Skeletal muscle tissue (tissue), 4 donors: Measurements from ENCODE around the gene OR6N1. TPM values are rescaled to one million over a fixed set of nuclear protein-coding genes. Genes with fewer than 3 reads are reported as not detected.

Experiments
- H3K27ac ChIP-seq: one replicate; pipeline ENCODE4 v1.7.0; 2013; ENCODE audit warnings: mild to moderate bottlenecking, low read depth, low read length, inconsistent platforms
- H3K27me3 ChIP-seq, 3 donors: one replicate each; pipeline ENCODE4 v1.7.0; 2013; ENCODE audit warnings: low read length in 3 of 3; ENCODE audit not compliant: control insufficient read depth in 3 of 3, insufficient read depth in 3 of 3
- H3K36me3 ChIP-seq, 3 donors: one replicate each; pipeline ENCODE4 v1.7.0; 2013; ENCODE audit warnings: low read length in 3 of 3; ENCODE audit not compliant: control insufficient read depth in 3 of 3, insufficient read depth in 3 of 3
- H3K4me1 ChIP-seq, 3 donors: one replicate each; pipeline ENCODE4 v1.7.0; 2013; ENCODE audit warnings: low read length in 3 of 3, mild to moderate bottlenecking in 3 of 3; ENCODE audit not compliant: control insufficient read depth in 3 of 3, insufficient read depth in 3 of 3
- H3K4me3 ChIP-seq, 3 donors: one replicate each; pipeline ENCODE4 v1.7.0; 2013; ENCODE audit warnings: low read length in 3 of 3
- H3K9ac ChIP-seq, 3 donors: one replicate each; pipeline ENCODE4 v1.7.0; 2013; ENCODE audit warnings: low read length in 3 of 3, mild to moderate bottlenecking in 3 of 3, moderate library complexity in 2 of 3, low read depth in 1 of 3
- H3K9me3 ChIP-seq, 3 donors: one replicate each; pipeline ENCODE4 v1.7.0; 2013; ENCODE audit warnings: low read length in 3 of 3; ENCODE audit not compliant: control insufficient read depth in 3 of 3
- total RNA-seq: library from RNA; depleted of rRNA; stranded (reverse); fragments of >200 nt; gene quantifications from one replicate; pipeline ENCODE4 v1.2.3, GENCODE V29; 2014
- donor health status: Osteomylitis.

Gene OR6N1
- total RNA-seq, 1 donor from 2014 or later: not detected

- Histone ChIP-seq H3K27me3 (no peaks in the 10 kb centered on the region), H3K4me3 (no peak within 1 kb of the TSS), H3K36me3 (no peaks in the 10 kb centered on the region), H3K4me1 (no peaks in the 10 kb centered on the region), H3K9me3 (no peaks in the 10 kb centered on the region), H3K27ac (no peak within 1 kb of the TSS), H3K9ac (no peak within 1 kb of the TSS)
Observed at GRCh38 chr1:158781104-158781503, 9.1 kb upstream of the OR6N1 start, which contains the start of gene OR6N2. Gene OR6N2, minus strand, starts transcription at chr1:158781204. Its CDS starts 3,569 bp downstream, at chr1:158777635.

- no peaks in the 10 kb centered on the region for H3K27me3 ChIP-seq
- H3K9me3 ChIP-seq: no peaks in the 10 kb centered on the region
- no peak within 1 kb of the TSS for H3K27ac ChIP-seq
- H3K4me3 ChIP-seq: no peak within 1 kb of the TSS
- H3K9ac ChIP-seq: no peak within 1 kb of the TSS
- H3K4me1 ChIP-seq: no peaks in the 10 kb centered on the region
- no peaks in the 10 kb centered on the region for H3K36me3 ChIP-seq
Observed at GRCh38 chr1:158754420-158754819, 17.6 kb downstream of the OR6N1 start, which contains the start of gene OR6K6. Gene OR6K6, plus strand, starts transcription at chr1:158754720. Its CDS starts 168 bp downstream, at chr1:158754888.

- Histone ChIP-seq H3K9ac (no peak overlapping the region), H3K36me3 (no peaks in the 10 kb centered on the region), H3K27ac (no peak overlapping the region), H3K9me3 (no peaks in the 10 kb centered on the region), H3K4me3 (no peak overlapping the region), H3K27me3 (no peaks in the 10 kb centered on the region), H3K4me1 (no peaks in the 10 kb centered on the region)
Observed at GRCh38 chr1:158752155-158752712, 19.8 kb downstream of the OR6N1 start.

GRCh38 chr1:158735848-158736247, 36.1 kb downstream of the OR6N1 start:
- no peak overlapping the region for H3K9ac ChIP-seq
- no peaks in the 10 kb centered on the region for H3K36me3 ChIP-seq
- no peak overlapping the region for H3K4me3 ChIP-seq
- H3K9me3 ChIP-seq: no peaks in the 10 kb centered on the region
- H3K27me3 ChIP-seq: no peaks in the 10 kb centered on the region
- H3K27ac ChIP-seq: no peak overlapping the region
- no peaks in the 10 kb centered on the region for H3K4me1 ChIP-seq

GRCh38 chr1:158732524-158732923, 39.5 kb downstream of the OR6N1 start:
- no peak overlapping the region for H3K4me3 ChIP-seq
- H3K4me1 ChIP-seq: no peaks in the 10 kb centered on the region
- no peak overlapping the region for H3K9ac ChIP-seq
- H3K27me3 ChIP-seq: no peaks in the 10 kb centered on the region
- H3K9me3 ChIP-seq: no peaks in the 10 kb centered on the region
- H3K27ac ChIP-seq: no peak overlapping the region
- H3K36me3 ChIP-seq: no peaks in the 10 kb centered on the region

- Histone ChIP-seq H3K4me1 (no peaks in the 10 kb centered on the region), H3K4me3 (no peak overlapping the region), H3K27me3 (no peaks in the 10 kb centered on the region), H3K9me3 (no peaks in the 10 kb centered on the region), H3K36me3 (no peaks in the 10 kb centered on the region), H3K27ac (no peak overlapping the region), H3K9ac (no peak overlapping the region)
Observed at GRCh38 chr1:158731707-158732106, 40.3 kb downstream of the OR6N1 start.

- Histone ChIP-seq H3K9me3 (no peaks in the 10 kb centered on the region), H3K36me3 (no peaks in the 10 kb centered on the region), H3K27me3 (no peaks in the 10 kb centered on the region), H3K4me1 (no peaks in the 10 kb centered on the region), H3K27ac (no peak overlapping the region), H3K4me3 (no peak overlapping the region), H3K9ac (no peak overlapping the region)
Observed at GRCh38 chr1:158730453-158730852, 41.5 kb downstream of the OR6N1 start.

- Histone ChIP-seq H3K9me3 (no peaks in the 10 kb centered on the region), H3K9ac (no peak overlapping the region), H3K36me3 (no peaks in the 10 kb centered on the region), H3K4me3 (no peak overlapping the region), H3K4me1 (no peaks in the 10 kb centered on the region), H3K27ac (no peak overlapping the region), H3K27me3 (no peaks in the 10 kb centered on the region)
Observed at GRCh38 chr1:158728510-158729225, 43.3 kb downstream of the OR6N1 start.

- Histone ChIP-seq H3K36me3 (no peaks in the 10 kb centered on the region), H3K27ac (no peak overlapping the region), H3K27me3 (no peaks in the 10 kb centered on the region), H3K4me1 (no peaks in the 10 kb centered on the region), H3K4me3 (no peak overlapping the region), H3K9me3 (no peaks in the 10 kb centered on the region), H3K9ac (no peak overlapping the region)
Observed at GRCh38 chr1:158724442-158724841, 47.6 kb downstream of the OR6N1 start.

- Histone ChIP-seq H3K4me1 (no peaks in the 10 kb centered on the region), H3K27me3 (no peaks in the 10 kb centered on the region), H3K36me3 (no peaks in the 10 kb centered on the region), H3K9me3 (no peaks in the 10 kb centered on the region), H3K27ac (no peak within 1 kb of the TSS), H3K9ac (no peak within 1 kb of the TSS), H3K4me3 (no peak within 1 kb of the TSS)
Observed at GRCh38 chr1:158720620-158721019, 51.4 kb downstream of the OR6N1 start, which contains the start of gene OR6K3. Gene OR6K3, minus strand, starts transcription at chr1:158720720. Its CDS starts 2,605 bp downstream, at chr1:158718115.
